Glutamatergic neuron (in vitro differentiated cells): ENCODE measurements around the gene CNTN6. TPM values are rescaled to one million over a fixed set of nuclear protein-coding genes. Genes with fewer than 3 reads are reported as not detected.

Experiments used
- DNase-seq: peaks from one replicate; pipeline ENCODE4 v3.0.0; 2022
- H3K27ac Mint-ChIP-seq: one replicate; pipeline ENCODE4 v1.8.0; 2020; ENCODE audit warnings: mild to moderate bottlenecking, mixed read lengths, inconsistent platforms; ENCODE audit not compliant: unreplicated experiment
- H3K27me3 Mint-ChIP-seq: one replicate; pipeline ENCODE4 v1.8.0; 2020; ENCODE audit warnings: mild to moderate bottlenecking, moderate library complexity, mixed read lengths, inconsistent platforms; ENCODE audit not compliant: unreplicated experiment
- H3K36me3 Mint-ChIP-seq: one replicate; pipeline ENCODE4 v1.8.0; 2020; ENCODE audit warnings: mild to moderate bottlenecking, mixed read lengths, inconsistent platforms; ENCODE audit not compliant: unreplicated experiment
- H3K4me1 Mint-ChIP-seq: one replicate; pipeline ENCODE4 v1.8.0; 2020; ENCODE audit warnings: mild to moderate bottlenecking, low read depth, mixed read lengths, inconsistent platforms; ENCODE audit not compliant: unreplicated experiment
- H3K4me3 Mint-ChIP-seq: one replicate; pipeline ENCODE4 v1.8.0; 2020; ENCODE audit warnings: mild to moderate bottlenecking, mixed read lengths, inconsistent platforms; ENCODE audit not compliant: unreplicated experiment
- H3K9me3 Mint-ChIP-seq: one replicate; pipeline ENCODE4 v1.8.0; 2020; ENCODE audit warnings: mild to moderate bottlenecking, moderate library complexity, mixed read lengths, inconsistent platforms; ENCODE audit not compliant: unreplicated experiment
- CTCF ChIP-seq: fragments of 200-600 bp; sonication (generic); IDR thresholded peaks from one replicate; pipeline ENCODE4 v1.5.0; 2021; ENCODE audit not compliant: partially characterized antibody, unreplicated experiment
- total RNA-seq: library from RNA; stranded (reverse); fragmentation: NEBNext Ultra II Directional; extraction: Animal tissue kit (Norgen Biotek cat#: 25700); gene quantifications from one replicate; pipeline ENCODE4 v1.2.1, GENCODE V29; 2021; ENCODE audit not compliant: unreplicated experiment

Gene CNTN6
- total RNA-seq, 1 donor from 2014 or later, result 23.2 TPM

GRCh38 chr3:1227111-1227510 lies 134.3 kb downstream of the CNTN6 start:
- no peak overlapping the region for H3K4me3 Mint-ChIP-seq
- TF ChIP-seq CTCF, result no peak
- DNase-seq, result no peak
- H3K27ac Mint-ChIP-seq, result no peak overlapping the region
- no peaks in the 10 kb centered on the region for H3K9me3 Mint-ChIP-seq
- no peaks in the 10 kb centered on the region for H3K4me1 Mint-ChIP-seq
- no peaks in the 10 kb centered on the region for H3K36me3 Mint-ChIP-seq
- no peaks in the 10 kb centered on the region for H3K27me3 Mint-ChIP-seq

- no peak for DNase-seq
- Mint-ChIP-seq H3K4me3 (no peak overlapping the region), H3K9me3 (no peaks in the 10 kb centered on the region), H3K36me3 (no peaks in the 10 kb centered on the region), H3K4me1 (peaks cover 2% of the 10 kb centered on the region), H3K27ac (no peak overlapping the region), H3K27me3 (no peaks in the 10 kb centered on the region)
- no peak for TF ChIP-seq CTCF
Measured at GRCh38 chr3:1228289-1228688, 135.5 kb downstream of the CNTN6 start.

- DNase-seq, result no peak
- H3K27me3 Mint-ChIP-seq, result no peaks in the 10 kb centered on the region
- no peak for TF ChIP-seq CTCF
- no peaks in the 10 kb centered on the region for H3K9me3 Mint-ChIP-seq
- no peak overlapping the region for H3K27ac Mint-ChIP-seq
- peaks cover 2% of the 10 kb centered on the region for H3K4me1 Mint-ChIP-seq
- no peaks in the 10 kb centered on the region for H3K36me3 Mint-ChIP-seq
- no peak overlapping the region for H3K4me3 Mint-ChIP-seq
Measured at GRCh38 chr3:1230920-1231319, 138.1 kb downstream of the CNTN6 start.

- no peaks in the 10 kb centered on the region for H3K27me3 Mint-ChIP-seq
- H3K27ac Mint-ChIP-seq, result no peak overlapping the region
- H3K4me1 Mint-ChIP-seq, result peaks cover 2% of the 10 kb centered on the region
- no peaks in the 10 kb centered on the region for H3K36me3 Mint-ChIP-seq
- no peak overlapping the region for H3K4me3 Mint-ChIP-seq
- no peak for DNase-seq
- H3K9me3 Mint-ChIP-seq, result no peaks in the 10 kb centered on the region
- no peak for TF ChIP-seq CTCF
Measured at GRCh38 chr3:1232276-1232675, 139.5 kb downstream of the CNTN6 start.

- no peaks in the 10 kb centered on the region for H3K36me3 Mint-ChIP-seq
- DNase-seq, result peak; percentile 23
- H3K27me3 Mint-ChIP-seq, result no peaks in the 10 kb centered on the region
- no peak overlapping the region for H3K27ac Mint-ChIP-seq
- no peak for TF ChIP-seq CTCF
- H3K4me3 Mint-ChIP-seq, result no peak overlapping the region
- no peaks in the 10 kb centered on the region for H3K9me3 Mint-ChIP-seq
- peaks cover 2% of the 10 kb centered on the region for H3K4me1 Mint-ChIP-seq
Measured at GRCh38 chr3:1235526-1236120, 142.8 kb downstream of the CNTN6 start.
